ENCODE data around the gene MGAT5. TPM values are rescaled to one million over a fixed set of nuclear protein-coding genes. Genes with fewer than 3 reads are reported as not detected.

MGAT5 gene
- total RNA-seq, 4 donors from 2014 or later, result 47.4 to 56.4 (median 50.3) TPM

GRCh38 chr2:134500211-134500935 lies 246.5 kb downstream of the MGAT5 start:
- 62% methylated on average over 9 of the region's 9 CpGs for WGBS
- intact Hi-C loops (cut with DNase I), result no loop called here

GRCh38 chr2:134501476-134502091 lies 247.7 kb downstream of the MGAT5 start:
- 94% methylated on average over 6 of the region's 6 CpGs for WGBS
- intact Hi-C loops (cut with DNase I), result no loop called here
- H3K27ac ChIP-seq (replicated peaks in 1 of 4), result no peak overlapping the region
- no peak overlapping the region for H3K4me3 ChIP-seq
- no peaks in the 10 kb centered on the region for H3K4me1 ChIP-seq
- no peaks in the 10 kb centered on the region for H3K27me3 ChIP-seq
- DNase-seq (ENCODE audit: extremely low spot score), result no peak
- no peaks in the 10 kb centered on the region for H3K9me3 ChIP-seq
- no peaks in the 10 kb centered on the region for H3K36me3 ChIP-seq
- TF ChIP-seq POLR2A (IDR thresholded peaks at IDR 0.05; ENCODE audit: low read depth), result no peak
- TF ChIP-seq POLR2AphosphoS5 (IDR thresholded peaks at IDR 0.05), result no peak
- no peak for TF ChIP-seq CTCF (IDR thresholded peaks at IDR 0.05)
- no peak for TF ChIP-seq EP300 (IDR thresholded peaks at IDR 0.05)

More at GRCh38 chr2:134500211-134500935, 246.5 kb downstream of the MGAT5 start:
- TF ChIP-seq CTCF (IDR thresholded peaks at IDR 0.05) (no peak), POLR2AphosphoS5 (IDR thresholded peaks at IDR 0.05) (no peak), EP300 (IDR thresholded peaks at IDR 0.05) (no peak), POLR2A (IDR thresholded peaks at IDR 0.05; ENCODE audit: low read depth) (no peak)
- Histone ChIP-seq H3K4me3 (no peak overlapping the region), H3K27ac (replicated peaks in 1 of 4) (no peak overlapping the region), H3K27me3 (no peaks in the 10 kb centered on the region), H3K9me3 (no peaks in the 10 kb centered on the region), H3K4me1 (no peaks in the 10 kb centered on the region), H3K36me3 (no peaks in the 10 kb centered on the region)
- DNase-seq (ENCODE audit: extremely low spot score), result no peak

- no peak for DNase-seq (ENCODE audit: extremely low spot score)
- Histone ChIP-seq H3K4me1 (no peaks in the 10 kb centered on the region), H3K9me3 (no peaks in the 10 kb centered on the region), H3K4me3 (no peak overlapping the region), H3K36me3 (no peaks in the 10 kb centered on the region), H3K27ac (replicated peaks in 1 of 4) (no peak overlapping the region), H3K27me3 (no peaks in the 10 kb centered on the region)
- 72% methylated on average over 2 of the region's 2 CpGs for WGBS
- intact Hi-C loops (cut with DNase I), result no loop called here
- no peak for TF ChIP-seq EP300 (IDR thresholded peaks at IDR 0.05)
- TF ChIP-seq CTCF (IDR thresholded peaks at IDR 0.05), result no peak
- TF ChIP-seq POLR2AphosphoS5 (IDR thresholded peaks at IDR 0.05), result no peak
- no peak for TF ChIP-seq POLR2A (IDR thresholded peaks at IDR 0.05; ENCODE audit: low read depth)
Measured at GRCh38 chr2:134502104-134502503, 248.2 kb downstream of the MGAT5 start.

Small RNAs within 50 kb of the gene (small RNA-seq; reads per million reads assigned to genes)
- 0 reads per million in 3 donors for gene RNA5SP104
